ENCODE measurements around the gene BMAL1.

Gene BMAL1

DNA sequence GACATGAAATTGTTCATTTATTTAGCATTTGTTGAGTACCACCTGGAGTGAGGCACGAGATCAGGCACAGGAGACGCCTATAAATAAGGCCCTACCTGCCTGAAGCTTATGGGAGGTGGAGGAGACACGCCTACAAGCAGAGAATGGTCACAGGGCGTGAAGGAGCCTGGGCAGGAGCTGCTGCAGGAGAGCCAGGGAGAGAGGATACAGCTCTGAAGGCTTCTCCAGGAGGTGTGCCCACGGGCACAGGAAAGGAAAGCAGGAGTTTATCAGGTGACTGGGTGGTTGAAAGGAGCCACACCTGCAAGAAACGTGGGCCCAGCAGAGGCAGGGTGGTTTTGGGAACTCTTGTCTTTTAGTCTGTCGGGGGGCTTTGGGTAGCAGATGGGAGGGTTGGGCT is 70.3 kb downstream of the BMAL1 start:
- DNase-seq: no peak

DNA sequence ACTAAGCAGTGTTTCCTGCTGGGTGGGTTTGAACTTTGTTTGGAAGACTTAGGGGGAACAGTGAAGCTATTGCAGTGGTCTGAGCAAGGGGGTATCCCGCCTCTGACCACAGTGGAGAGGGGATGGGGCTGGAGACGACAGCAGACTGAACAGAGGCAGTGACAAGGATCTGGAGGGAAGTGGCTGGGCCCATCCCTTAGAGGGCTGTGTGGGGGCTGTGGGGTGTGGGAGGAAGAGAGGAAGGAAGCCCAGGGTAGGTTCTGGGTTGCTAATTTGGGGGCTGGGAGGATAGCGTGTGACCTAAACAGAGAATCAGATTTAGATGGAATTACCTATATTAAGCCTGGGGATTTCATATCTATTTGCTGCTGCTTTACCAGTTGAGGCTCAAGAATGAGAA is 70.7 kb downstream of the BMAL1 start:
- DNase-seq: no peak

DNA sequence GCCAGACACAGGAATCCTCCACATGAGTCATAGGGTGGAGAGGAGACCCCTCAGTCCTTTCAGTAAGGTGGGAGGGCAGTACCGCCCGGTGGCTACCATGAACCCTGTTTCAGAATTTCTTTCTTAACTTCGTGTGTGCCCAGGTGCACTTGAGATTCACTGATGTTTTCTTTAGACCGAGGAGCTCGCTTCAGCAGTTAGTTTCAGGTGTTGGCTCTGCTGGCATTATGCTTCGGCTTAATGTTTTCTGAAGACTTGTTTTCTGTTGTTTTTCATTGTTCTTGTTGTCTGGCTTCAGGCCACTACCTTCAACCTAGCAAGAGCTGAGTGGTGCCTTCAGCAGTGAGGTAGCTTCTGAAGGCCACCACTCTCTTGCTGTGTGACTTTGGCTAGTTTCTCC is 71.5 kb downstream of the BMAL1 start:
- DNase-seq: no peak

GRCh38 chr11:13349581-13349980 is 72.0 kb downstream of the BMAL1 start:
- DNase-seq: no peak

GRCh38 chr11:13352711-13353110 is 75.1 kb downstream of the BMAL1 start:
- DNase-seq: no peak

DNA sequence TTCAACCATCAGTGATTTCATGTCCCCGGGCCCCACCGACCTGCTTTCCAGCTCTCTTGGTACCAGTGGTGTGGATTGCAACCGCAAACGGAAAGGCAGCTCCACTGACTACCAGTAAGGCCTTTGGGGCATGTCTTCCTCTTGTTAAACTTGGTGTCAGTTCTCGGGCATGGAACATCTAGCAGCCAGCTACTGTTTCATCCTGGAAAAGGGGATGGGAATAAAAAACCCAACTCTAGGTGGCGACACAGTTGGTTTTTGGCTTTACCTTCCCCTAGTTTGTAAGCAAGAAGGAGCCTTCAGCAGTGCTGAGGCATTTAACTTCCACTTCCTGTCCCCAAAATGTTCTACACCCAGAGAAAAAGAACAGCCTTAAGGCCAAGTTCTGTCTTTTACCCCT is 76.7 kb downstream of the BMAL1 start:
- DNase-seq: no peak

DNA sequence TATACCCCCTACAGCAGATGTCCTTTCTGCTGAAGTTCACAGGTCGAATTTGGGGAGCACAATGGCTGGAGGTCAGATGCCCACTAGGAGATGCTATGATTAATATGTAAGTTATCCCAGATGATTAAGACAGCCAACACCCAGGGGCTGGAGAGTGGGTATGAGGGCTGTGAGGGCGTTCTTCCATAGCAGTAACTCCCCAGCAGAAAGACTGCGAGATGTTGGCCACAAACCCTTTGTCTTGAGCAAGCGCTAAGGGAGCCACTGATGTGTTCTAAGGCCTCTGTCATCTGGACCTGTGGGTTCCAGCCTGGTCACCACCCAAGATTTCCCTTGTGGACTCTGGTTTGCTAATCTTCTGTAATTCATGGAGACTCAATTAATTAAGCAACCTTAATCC is 77.6 kb downstream of the BMAL1 start:
- no peak for DNase-seq

DNA sequence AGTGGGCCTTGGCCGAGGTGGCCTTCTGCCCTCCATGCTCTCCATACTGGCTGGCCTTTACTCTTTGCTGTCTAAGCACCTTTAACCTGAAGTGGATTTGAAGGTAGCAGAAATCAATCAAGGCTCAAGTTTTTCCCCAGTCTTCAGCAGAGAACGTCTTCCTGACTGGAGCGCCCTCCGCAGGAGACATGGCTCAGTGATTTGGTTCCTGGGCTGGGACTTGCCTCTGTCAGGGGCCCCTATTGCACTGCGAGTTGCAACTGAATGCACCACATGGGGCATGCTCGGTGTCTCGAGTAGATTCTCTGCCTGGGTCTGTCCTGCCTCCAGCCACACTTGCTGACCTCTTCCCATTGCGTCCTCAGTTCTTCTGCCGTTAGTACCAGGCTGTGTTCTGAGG is 79.6 kb downstream of the BMAL1 start:
- no peak for DNase-seq

- DNase-seq: no peak
These were observed 81.1 kb downstream of the BMAL1 start for GRCh38 chr11:13358596-13359270.

GRCh38 chr11:13362596-13363109 is 85.1 kb downstream of the BMAL1 start:
- DNase-seq: no peak

DNA sequence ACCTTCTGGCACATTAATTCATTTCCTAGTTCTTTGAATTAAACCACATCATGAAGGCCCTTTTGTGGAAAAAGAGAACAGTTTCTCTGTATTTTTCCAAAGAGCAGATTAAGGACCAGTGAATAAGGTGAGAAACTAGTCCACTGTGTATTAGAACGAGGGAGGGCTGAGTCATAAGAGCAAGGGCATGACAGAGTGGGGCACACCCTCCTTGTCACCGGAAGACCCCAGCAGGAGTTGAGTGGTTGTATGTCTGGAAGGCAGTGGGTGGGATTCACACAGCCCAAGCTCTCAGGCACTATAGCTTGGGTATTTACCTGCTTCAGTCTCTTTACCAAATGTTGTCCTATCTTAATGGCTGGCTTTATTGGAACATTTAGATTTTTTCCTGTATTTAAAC is 86.8 kb downstream of the BMAL1 start:
- no peak for DNase-seq

- no peak for DNase-seq
These were observed 88.9 kb downstream of the BMAL1 start for GRCh38 chr11:13366266-13367026.

- no peak for DNase-seq
These were observed 89.5 kb downstream of the BMAL1 start for GRCh38 chr11:13367115-13367514.

DNA sequence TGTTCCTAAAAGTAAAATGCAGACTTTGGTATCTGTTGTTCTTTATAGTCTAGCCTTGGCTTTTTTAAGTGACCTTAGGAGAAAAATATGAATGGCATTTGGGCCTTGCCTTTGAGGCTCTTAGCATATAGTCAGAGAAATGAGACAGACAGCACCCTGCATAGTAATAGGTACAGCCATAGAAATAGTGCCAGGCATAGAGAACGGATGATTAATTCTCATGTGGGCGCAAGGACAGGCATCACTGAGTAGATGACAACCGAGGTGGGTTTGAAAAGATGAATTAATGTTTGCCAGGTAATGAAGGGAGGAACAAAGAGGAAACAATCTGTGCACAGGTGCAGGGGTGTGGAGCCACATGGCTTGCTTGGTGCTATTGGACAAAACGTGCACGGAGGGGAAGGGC is 90.5 kb downstream of the BMAL1 start:
- no peak for DNase-seq

GRCh38 chr11:13373216-13373615 is 95.6 kb downstream of the BMAL1 start:
- no peak for DNase-seq

DNA sequence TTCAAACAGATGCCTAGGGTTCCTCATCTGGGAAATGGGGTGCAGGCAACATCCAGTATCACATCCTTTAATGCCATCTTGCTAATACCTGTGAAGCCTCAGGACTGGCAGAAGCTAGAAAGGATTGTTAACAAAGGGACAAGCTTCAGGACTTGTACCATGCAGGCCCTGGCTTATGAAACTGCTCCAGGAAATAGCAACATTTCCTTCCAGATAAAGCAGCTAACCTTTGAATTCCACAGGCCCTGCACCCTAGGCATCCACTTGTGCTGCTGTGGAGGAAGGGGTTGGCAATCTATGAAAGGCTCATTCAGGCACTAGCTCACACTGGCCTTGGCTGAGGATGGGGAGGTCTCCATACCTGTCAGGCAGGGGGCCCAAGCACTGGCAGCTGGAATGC is 98.2 kb downstream of the BMAL1 start:
- no peak for DNase-seq

DNA sequence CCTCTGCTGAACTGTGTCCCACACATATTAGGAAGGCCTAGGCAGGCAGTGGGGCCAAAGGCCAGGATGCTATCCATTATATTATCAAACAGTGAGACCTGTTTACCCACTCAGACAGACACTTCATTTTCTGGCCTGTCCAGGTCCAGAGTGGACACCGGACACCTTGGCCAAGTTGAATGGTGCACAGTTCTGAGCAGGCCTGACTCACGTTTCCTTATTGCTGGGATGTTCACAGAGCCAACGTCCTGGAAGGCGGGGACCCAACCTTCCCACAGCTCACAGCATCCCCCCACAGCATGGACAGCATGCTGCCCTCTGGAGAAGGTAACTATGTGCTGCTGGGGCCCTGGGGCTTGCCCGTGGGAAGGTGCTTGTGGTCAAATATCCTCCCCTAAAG is 98.8 kb downstream of the BMAL1 start:
- DNase-seq: no peak

DNA sequence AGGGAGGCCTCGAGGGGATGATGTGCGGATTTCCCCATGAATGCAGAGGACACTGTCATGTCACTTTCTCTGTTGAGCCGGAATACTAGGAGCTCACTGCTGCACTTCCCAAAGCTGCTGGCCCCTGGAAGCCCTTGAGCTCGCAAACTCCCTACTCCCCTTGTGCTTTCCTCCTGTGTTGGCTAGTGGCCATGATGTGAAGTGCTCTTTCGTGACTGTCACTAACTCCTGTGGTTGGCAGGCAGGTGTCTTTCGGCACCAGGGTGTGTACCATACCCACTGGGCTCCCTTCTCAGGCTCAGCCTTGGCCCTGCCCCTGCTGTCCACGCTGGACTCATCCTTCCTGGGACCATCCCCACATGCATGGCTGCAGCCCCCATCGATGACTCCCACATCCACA is 99.2 kb downstream of the BMAL1 start:
- DNase-seq: peak; percentile 1

DNA sequence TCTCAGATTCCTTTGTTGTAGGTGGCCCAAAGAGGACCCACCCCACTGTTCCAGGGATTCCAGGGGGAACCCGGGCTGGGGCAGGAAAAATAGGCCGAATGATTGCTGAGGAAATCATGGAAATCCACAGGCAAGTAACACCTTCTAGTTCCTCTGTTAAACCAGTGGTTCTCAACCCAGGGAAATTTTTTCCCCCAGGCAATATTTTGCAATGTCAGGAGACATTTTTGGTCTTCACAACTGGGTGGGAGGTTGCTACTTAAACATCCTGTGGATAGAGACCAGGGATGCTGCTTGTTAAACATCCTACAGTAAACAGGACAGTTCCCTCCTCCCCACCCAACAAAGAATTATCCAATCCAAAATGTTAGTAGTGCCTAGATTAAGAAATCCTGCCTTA is 100.7 kb downstream of the BMAL1 start:
- no peak for DNase-seq

DNA sequence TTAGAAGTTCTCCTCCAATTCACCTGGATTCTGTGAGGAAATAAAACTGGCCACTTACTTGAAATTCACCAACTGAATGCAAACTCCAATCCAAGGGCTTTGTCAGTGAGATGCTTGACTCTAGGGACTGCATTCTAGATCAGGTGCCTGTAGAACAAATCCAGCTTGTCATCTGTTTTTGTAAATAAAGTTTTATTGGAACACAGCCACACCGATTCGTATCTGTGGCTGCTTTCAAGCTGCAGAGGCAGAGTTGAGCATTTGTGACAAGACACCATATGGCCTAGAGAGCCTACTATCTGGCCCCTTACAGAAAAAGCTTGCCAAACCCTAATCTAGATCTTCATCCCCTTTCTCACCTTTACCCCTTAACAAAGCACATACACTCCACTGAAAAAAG is 103.1 kb downstream of the BMAL1 start:
- DNase-seq: no peak

- no peak for DNase-seq
These were observed 105.2 kb downstream of the BMAL1 start for GRCh38 chr11:13382751-13383150.

- no peak for DNase-seq
These were observed 107.5 kb downstream of the BMAL1 start for GRCh38 chr11:13384908-13385640.

GRCh38 chr11:13386567-13386966 is 109.0 kb downstream of the BMAL1 start:
- DNase-seq: no peak

GRCh38 chr11:13388741-13389140 is 111.2 kb downstream of the BMAL1 start:
- DNase-seq: no peak

Data from DMS 273 treated with DMSO at 0.1 percent for 48 hours (cell line).